ENCODE data around the gene PXMP2.

Gene PXMP2

DNA sequence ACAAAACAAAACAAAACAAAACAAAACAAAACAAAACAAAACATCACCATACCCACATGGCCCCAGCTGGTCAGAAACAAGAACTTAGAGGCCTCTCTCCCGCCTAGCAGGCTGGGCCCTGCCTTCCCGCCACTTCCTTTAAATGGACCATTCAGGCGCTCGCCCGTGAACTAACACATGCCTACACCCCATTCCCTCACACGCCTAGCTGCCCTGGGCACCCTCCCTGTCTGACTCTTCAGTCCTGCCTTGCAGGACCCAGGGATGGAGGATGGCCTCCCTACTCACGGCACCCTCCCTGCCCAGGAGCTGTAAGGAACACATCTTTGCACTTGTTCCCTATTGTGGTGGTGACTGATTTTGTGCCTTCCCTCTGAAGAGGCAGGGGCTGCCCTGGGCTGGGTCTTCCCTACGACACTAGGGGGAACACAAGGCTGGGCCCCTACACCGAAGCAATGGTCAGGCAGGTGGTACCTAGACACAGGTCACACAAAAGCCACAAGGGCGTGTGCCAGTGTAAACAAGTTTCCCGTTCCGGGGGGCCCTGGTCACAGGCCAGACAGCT lies 47.3 kb upstream of the PXMP2 start:
- TF ChIP-seq SPI1 (IDR thresholded peaks at IDR 0.05; ENCODE audit: borderline replicate concordance, low read depth) (no peak), POLR2AphosphoS5 (IDR thresholded peaks at IDR 0.05; ENCODE audit: low read depth) (no peak; the same call in 1 of the 2 replicates), GABPA (IDR thresholded peaks at IDR 0.05; ENCODE audit: low read depth) (no peak)
- TF ChIP-seq, protein P1, sequence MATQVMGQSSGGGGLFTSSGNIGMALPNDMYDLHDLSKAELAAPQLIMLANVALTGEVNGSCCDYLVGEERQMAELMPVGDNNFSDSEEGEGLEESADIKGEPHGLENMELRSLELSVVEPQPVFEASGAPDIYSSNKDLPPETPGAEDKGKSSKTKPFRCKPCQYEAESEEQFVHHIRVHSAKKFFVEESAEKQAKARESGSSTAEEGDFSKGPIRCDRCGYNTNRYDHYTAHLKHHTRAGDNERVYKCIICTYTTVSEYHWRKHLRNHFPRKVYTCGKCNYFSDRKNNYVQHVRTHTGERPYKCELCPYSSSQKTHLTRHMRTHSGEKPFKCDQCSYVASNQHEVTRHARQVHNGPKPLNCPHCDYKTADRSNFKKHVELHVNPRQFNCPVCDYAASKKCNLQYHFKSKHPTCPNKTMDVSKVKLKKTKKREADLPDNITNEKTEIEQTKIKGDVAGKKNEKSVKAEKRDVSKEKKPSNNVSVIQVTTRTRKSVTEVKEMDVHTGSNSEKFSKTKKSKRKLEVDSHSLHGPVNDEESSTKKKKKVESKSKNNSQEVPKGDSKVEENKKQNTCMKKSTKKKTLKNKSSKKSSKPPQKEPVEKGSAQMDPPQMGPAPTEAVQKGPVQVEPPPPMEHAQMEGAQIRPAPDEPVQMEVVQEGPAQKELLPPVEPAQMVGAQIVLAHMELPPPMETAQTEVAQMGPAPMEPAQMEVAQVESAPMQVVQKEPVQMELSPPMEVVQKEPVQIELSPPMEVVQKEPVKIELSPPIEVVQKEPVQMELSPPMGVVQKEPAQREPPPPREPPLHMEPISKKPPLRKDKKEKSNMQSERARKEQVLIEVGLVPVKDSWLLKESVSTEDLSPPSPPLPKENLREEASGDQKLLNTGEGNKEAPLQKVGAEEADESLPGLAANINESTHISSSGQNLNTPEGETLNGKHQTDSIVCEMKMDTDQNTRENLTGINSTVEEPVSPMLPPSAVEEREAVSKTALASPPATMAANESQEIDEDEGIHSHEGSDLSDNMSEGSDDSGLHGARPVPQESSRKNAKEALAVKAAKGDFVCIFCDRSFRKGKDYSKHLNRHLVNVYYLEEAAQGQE (IDR thresholded peaks at IDR 0.05; ENCODE audit: insufficient replicate concordance, low read depth): no peak
- TF ChIP-seq, protein P2, sequence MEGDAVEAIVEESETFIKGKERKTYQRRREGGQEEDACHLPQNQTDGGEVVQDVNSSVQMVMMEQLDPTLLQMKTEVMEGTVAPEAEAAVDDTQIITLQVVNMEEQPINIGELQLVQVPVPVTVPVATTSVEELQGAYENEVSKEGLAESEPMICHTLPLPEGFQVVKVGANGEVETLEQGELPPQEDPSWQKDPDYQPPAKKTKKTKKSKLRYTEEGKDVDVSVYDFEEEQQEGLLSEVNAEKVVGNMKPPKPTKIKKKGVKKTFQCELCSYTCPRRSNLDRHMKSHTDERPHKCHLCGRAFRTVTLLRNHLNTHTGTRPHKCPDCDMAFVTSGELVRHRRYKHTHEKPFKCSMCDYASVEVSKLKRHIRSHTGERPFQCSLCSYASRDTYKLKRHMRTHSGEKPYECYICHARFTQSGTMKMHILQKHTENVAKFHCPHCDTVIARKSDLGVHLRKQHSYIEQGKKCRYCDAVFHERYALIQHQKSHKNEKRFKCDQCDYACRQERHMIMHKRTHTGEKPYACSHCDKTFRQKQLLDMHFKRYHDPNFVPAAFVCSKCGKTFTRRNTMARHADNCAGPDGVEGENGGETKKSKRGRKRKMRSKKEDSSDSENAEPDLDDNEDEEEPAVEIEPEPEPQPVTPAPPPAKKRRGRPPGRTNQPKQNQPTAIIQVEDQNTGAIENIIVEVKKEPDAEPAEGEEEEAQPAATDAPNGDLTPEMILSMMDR (IDR thresholded peaks at IDR 0.05; ENCODE audit: insufficient read depth, low read length): no peak

DNA sequence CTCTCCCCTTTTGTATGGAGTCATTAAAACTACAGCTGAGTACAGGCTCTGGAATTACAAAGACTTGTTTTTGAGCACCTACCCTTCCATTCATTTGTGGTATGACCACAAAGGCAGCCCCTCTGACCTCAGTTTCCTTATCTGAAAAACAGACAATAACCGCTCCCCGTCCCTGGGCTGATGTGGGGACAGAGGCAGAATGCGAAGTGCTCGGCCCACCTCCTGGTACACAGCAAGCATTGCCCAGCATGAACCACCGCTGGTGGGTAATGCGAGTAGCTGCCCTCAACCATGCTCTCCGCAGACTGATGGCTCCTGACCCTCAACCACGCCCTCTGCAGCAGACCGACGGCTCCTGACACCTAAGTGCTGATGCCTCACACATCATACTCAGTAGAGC lies 46.5 kb upstream of the PXMP2 start:
- H3K27ac ChIP-seq (replicated peaks): no peak overlapping the region
- H3K4me3 ChIP-seq (replicated peaks; ENCODE audit: insufficient read depth, low read length): no peak overlapping the region
- no peak for DNase-seq (ENCODE audit: low read depth in 1 of 2, low spot score in 1 of 2)
- TF ChIP-seq, protein P1 (IDR thresholded peaks at IDR 0.05; ENCODE audit: insufficient replicate concordance, low read depth): no peak
- no peak for TF ChIP-seq POLR2AphosphoS5 (IDR thresholded peaks at IDR 0.05; ENCODE audit: low read depth)
- TF ChIP-seq SPI1 (IDR thresholded peaks at IDR 0.05; ENCODE audit: borderline replicate concordance, low read depth): no peak
- no peak for TF ChIP-seq GABPA (IDR thresholded peaks at IDR 0.05; ENCODE audit: low read depth)
- TF ChIP-seq, protein P2 (IDR thresholded peaks at IDR 0.05; ENCODE audit: insufficient read depth, low read length): no peak
- no peaks in the 10 kb centered on the region for H3K27me3 ChIP-seq (ENCODE audit: insufficient read depth, poor library complexity, severe bottlenecking)

More for the DNA sequence above, 47.3 kb upstream of the PXMP2 start:
- H3K27me3 ChIP-seq (ENCODE audit: insufficient read depth, poor library complexity, severe bottlenecking): no peaks in the 10 kb centered on the region
- no peak for DNase-seq (ENCODE audit: low read depth in 1 of 2, low spot score in 1 of 2)
- no peak overlapping the region for H3K4me3 ChIP-seq (replicated peaks; ENCODE audit: insufficient read depth, low read length)
- H3K27ac ChIP-seq (replicated peaks): no peak overlapping the region

DNA sequence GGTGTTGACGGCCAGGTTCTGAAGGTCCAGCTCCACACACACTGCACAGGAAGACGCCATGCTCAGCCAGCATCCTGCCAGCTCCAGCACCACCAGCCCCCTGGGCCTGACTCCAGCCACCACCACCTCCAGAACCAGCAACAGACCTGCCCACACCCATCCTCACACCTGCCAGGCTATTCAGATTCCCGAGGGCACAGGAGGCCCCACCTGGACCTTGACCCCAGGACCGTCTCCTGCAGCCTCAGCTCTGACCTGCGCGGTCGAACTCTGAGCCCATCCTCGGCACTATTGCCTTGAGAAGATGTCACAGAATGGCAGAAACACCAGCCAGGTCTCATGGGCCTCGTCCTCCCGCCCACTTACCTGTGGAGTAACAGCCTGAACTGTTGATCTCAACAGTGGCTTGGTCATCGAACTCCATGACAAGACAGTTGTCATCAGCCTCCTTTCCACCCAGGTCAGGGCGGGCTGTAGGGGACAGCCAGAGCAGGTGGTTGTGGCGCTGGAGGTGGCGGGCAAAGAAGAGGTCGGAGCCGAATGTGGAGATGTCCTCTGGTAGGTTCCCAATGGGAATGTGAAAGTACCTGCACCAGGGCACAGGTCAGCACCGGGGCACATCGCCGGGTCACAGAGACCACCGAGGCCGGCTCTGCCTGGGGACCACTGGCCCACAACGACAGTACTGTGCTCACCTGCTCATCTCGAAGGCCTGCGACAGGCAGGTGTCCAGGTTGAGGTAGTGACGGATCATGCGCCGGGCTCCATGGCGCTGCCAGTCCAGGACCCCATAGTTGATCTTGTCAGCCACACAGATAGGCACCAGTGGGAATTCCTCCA lies 45.4 kb upstream of the PXMP2 start:
- H3K27ac ChIP-seq (replicated peaks): no peak overlapping the region
- no peak overlapping the region for H3K4me3 ChIP-seq (replicated peaks; ENCODE audit: insufficient read depth, low read length)
- TF ChIP-seq POLR2AphosphoS5 (IDR thresholded peaks at IDR 0.05; ENCODE audit: low read depth): no peak
- no peak for TF ChIP-seq SPI1 (IDR thresholded peaks at IDR 0.05; ENCODE audit: borderline replicate concordance, low read depth)
- TF ChIP-seq, protein P1 (IDR thresholded peaks at IDR 0.05; ENCODE audit: insufficient replicate concordance, low read depth): no peak
- TF ChIP-seq, protein P2 (IDR thresholded peaks at IDR 0.05; ENCODE audit: insufficient read depth, low read length): no peak
- no peak for TF ChIP-seq GABPA (IDR thresholded peaks at IDR 0.05; ENCODE audit: low read depth)
- no peaks in the 10 kb centered on the region for H3K27me3 ChIP-seq (ENCODE audit: insufficient read depth, poor library complexity, severe bottlenecking)
- no peak for DNase-seq (ENCODE audit: low read depth in 1 of 2, low spot score in 1 of 2)

Measured in HL-60 (cell line).